Prostate gland (tissue), 2 donors: ENCODE results near the gene ATP5PB. TPM values are rescaled to one million over a fixed set of nuclear protein-coding genes. Genes with fewer than 3 reads are reported as not detected.

Source experiments
- DNase-seq: peaks from one replicate; pipeline ENCODE4 v3.0.0-alpha.2; 2019; ENCODE audit warnings: low spot score
- H3K27ac ChIP-seq, 2 donors: fragments of 200-600 bp; sonication (generic); 2 replicates each; pipeline ENCODE4 v1.5.1; 2017 to 2019
- H3K27me3 ChIP-seq: fragments of 200-600 bp; sonication (generic); replicated peaks from 2 replicates; pipeline ENCODE4 v1.5.1; 2019; ENCODE audit not compliant: insufficient read depth
- H3K36me3 ChIP-seq, 2 donors: fragments of 200-600 bp; sonication (generic); 1 replicate in 1 of 2; 2 replicates in 1 of 2; pipeline versions ENCODE4 v1.5.1 to v1.8.1; 2017 to 2019
- H3K4me1 ChIP-seq: fragments of 200-600 bp; sonication (generic); replicated peaks from 2 replicates; pipeline ENCODE4 v1.5.1; 2019
- H3K4me3 ChIP-seq, 2 donors: fragments of 200-600 bp; sonication (generic); 2 replicates each; pipeline ENCODE4 v1.5.1; 2017 to 2019
- H3K9me3 ChIP-seq: fragments of 200-600 bp; sonication (generic); 2 replicates; pipeline ENCODE4 v1.5.1; 2017
- POLR2A ChIP-seq: fragments of 450-650 bp; IDR thresholded peaks from one replicate; pipeline ENCODE4 v1.6.1; 2016; ENCODE audit warnings: antibody characterized with exemption, mild to moderate bottlenecking
- POLR2AphosphoS5 ChIP-seq: sonication (generic); formaldehyde crosslinking; IDR thresholded peaks from one replicate; pipeline ENCODE4 v1.6.1; 2017; ENCODE audit warnings: antibody characterized with exemption
- WGBS: methylation state at CpG from one replicate; pipeline ENCODE4 v1.1.5; 2018; 5-methylcytosine and 5-hydroxymethylcytosine counted together
- intact Hi-C: fragments of 100-400 bp; cut with DNase I; formaldehyde crosslinking; loops from one replicate; pipeline ENCODE4 v1.14.2; 2022
- total RNA-seq, 2 donors: library from RNA; depleted of rRNA; stranded (reverse); fragments of >200 nt; gene quantifications; one replicate each; pipeline ENCODE4 v1.1.0, GENCODE V29; 2016
- TF ChIP-seq, protein P1 (sequence below), 4 experiments: fragments of 200-600 bp in 2 of 4; fragments of 450-650 bp in 2 of 4; sonication (generic) in 2 of 4; IDR thresholded peaks; 1 replicate in 3 of 4; 2 replicates in 1 of 4; pipeline ENCODE4 v1.5.1; 2016 to 2019; ENCODE audit warnings: antibody characterized with exemption in 4 of 4, mild to moderate bottlenecking in 2 of 4, moderate library complexity in 2 of 4

Gene ATP5PB
- total RNA-seq, 2 donors from 2014 or later: 144 to 192 TPM

DNA sequence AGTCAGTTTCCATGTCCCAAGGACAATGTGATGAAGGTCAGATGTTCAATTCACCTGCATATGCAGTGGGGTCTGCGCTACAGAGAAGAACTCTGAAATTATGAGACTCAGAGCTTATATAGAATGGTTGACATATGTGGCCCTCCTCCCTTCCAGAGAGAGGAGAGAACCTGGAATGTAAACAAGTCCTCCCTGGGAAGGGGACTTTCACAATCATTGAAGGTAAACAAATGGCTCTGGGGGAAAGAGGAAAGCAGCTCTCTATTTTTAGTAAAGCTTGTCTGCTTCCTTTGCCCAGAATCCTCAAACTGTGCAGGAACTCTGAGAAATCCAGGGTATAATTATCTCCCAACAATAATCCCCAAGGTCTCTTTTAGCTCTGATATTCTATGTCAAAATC, 31.5 kb upstream of the ATP5PB start:
- intact Hi-C loops: no loop called here

DNA sequence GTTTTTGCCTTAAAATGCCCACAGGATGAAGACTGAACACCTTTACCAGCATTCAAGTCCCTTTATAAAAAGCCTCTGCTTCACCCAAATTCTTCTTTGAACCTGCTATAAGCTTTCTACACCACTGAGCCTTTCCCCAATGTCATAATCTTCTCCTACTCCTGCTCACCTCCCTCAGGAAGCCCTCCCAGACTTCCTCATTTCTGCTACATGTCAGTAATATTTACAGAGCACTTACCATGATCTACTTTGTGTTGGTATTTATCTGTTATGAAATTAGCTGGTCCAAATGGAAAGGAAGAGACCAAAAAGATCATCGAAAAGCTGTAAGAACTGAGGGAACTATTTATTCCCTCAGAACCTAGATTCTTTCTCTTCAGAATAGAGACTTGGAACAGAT, 30.2 kb upstream of the ATP5PB start:
- no peak for DNase-seq
- intact Hi-C loops: no loop called here
- 97% methylated on average over 1 of the region's 1 CpG for WGBS
- TF ChIP-seq, protein P1, sequence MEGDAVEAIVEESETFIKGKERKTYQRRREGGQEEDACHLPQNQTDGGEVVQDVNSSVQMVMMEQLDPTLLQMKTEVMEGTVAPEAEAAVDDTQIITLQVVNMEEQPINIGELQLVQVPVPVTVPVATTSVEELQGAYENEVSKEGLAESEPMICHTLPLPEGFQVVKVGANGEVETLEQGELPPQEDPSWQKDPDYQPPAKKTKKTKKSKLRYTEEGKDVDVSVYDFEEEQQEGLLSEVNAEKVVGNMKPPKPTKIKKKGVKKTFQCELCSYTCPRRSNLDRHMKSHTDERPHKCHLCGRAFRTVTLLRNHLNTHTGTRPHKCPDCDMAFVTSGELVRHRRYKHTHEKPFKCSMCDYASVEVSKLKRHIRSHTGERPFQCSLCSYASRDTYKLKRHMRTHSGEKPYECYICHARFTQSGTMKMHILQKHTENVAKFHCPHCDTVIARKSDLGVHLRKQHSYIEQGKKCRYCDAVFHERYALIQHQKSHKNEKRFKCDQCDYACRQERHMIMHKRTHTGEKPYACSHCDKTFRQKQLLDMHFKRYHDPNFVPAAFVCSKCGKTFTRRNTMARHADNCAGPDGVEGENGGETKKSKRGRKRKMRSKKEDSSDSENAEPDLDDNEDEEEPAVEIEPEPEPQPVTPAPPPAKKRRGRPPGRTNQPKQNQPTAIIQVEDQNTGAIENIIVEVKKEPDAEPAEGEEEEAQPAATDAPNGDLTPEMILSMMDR (IDR thresholded peaks at IDR 0.05): no peak
- TF ChIP-seq POLR2A: no peak
- no peak for TF ChIP-seq POLR2AphosphoS5
- no peak overlapping the region for H3K27ac ChIP-seq
- no peaks in the 10 kb centered on the region for H3K36me3 ChIP-seq
- H3K9me3 ChIP-seq: no peaks in the 10 kb centered on the region
- no peaks in the 10 kb centered on the region for H3K27me3 ChIP-seq
- no peak overlapping the region for H3K4me3 ChIP-seq
- no peaks in the 10 kb centered on the region for H3K4me1 ChIP-seq

More for the DNA sequence above, 31.5 kb upstream of the ATP5PB start:
- H3K4me3 ChIP-seq: no peak overlapping the region
- TF ChIP-seq, protein P1 (IDR thresholded peaks at IDR 0.05): no peak
- TF ChIP-seq POLR2A (no peak), POLR2AphosphoS5 (no peak)
- no peak overlapping the region for H3K27ac ChIP-seq
- H3K36me3 ChIP-seq: no peaks in the 10 kb centered on the region
- DNase-seq: no peak
- no peaks in the 10 kb centered on the region for H3K27me3 ChIP-seq
- H3K4me1 ChIP-seq: no peaks in the 10 kb centered on the region
- WGBS: 88% methylated on average over 1 of the region's 1 CpG
- no peaks in the 10 kb centered on the region for H3K9me3 ChIP-seq

GRCh38 chr1:111420377-111420776, 28.9 kb upstream of the ATP5PB start:
- Histone ChIP-seq H3K4me1 (no peaks in the 10 kb centered on the region), H3K9me3 (no peaks in the 10 kb centered on the region), H3K27me3 (no peaks in the 10 kb centered on the region), H3K4me3 (no peak overlapping the region), H3K27ac (no peak overlapping the region), H3K36me3 (no peaks in the 10 kb centered on the region)
- intact Hi-C loops: no loop called here
- DNase-seq: peak; percentile 19
- TF ChIP-seq POLR2A (no peak), POLR2AphosphoS5 (peak; percentile 25)
- 69% methylated on average over 5 of the region's 5 CpGs for WGBS

DNA sequence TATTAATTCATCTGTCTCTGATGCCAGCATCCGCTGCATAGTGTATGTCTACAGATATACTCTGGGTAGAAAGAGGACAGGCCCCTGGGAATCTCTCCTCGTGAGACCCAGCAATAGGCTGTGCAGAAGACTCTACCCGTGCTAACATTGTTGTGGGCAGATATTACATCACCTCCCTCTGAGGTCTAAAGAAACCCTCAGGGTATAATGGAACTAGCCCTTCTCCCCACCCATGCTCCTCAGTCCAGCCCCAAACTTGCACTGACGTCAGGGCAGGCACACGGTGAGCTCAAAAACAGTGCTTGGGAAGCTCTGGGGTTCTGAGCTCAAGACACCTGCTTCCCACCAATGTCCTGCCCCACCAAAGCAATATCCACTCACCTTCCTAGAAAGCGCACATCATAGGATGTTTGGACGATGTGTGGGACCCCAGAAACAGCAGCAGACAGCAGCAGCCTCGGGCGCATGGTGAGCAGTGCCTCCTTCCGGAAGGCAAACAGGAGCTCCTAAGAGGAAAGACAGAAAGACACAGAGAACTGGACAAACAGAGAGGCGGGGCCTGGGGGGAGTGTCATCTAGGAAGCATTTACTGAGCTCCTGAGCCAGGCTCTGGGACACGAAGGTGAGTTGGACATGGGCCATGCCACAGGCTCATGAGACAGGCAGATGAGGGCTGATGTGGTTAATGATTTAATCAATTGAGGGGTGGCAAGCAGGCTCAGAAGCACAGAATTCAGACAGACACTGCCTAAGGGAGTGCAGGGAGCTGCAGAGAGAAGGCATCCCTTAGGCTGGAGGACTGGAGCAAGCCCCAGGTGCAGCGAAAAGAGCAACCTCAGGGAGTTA, 26.5 kb upstream of the ATP5PB start:
- Histone ChIP-seq H3K4me1 (no peaks in the 10 kb centered on the region), H3K4me3 (no peak overlapping the region), H3K27me3 (no peaks in the 10 kb centered on the region), H3K9me3 (no peaks in the 10 kb centered on the region), H3K36me3 (no peaks in the 10 kb centered on the region), H3K27ac (no peak overlapping the region)
- intact Hi-C loops: no loop called here
- WGBS: 51% methylated on average over 13 of the region's 13 CpGs
- DNase-seq: peak; percentile 26
- TF ChIP-seq POLR2A (no peak), POLR2AphosphoS5 (no peak)
- TF ChIP-seq, protein P1 (IDR thresholded peaks at IDR 0.05): no peak

- no peak for TF ChIP-seq POLR2AphosphoS5
- TF ChIP-seq, protein P1 (IDR thresholded peaks at IDR 0.05): no peak
- TF ChIP-seq POLR2A: no peak
- no peak for DNase-seq
- 96% methylated on average over 3 of the region's 3 CpGs for WGBS
- Histone ChIP-seq H3K4me1 (no peaks in the 10 kb centered on the region), H3K27ac (no peak overlapping the region), H3K36me3 (no peaks in the 10 kb centered on the region), H3K9me3 (no peaks in the 10 kb centered on the region), H3K27me3 (no peaks in the 10 kb centered on the region), H3K4me3 (no peak overlapping the region)
- intact Hi-C loops: no loop called here
These were observed 25.0 kb upstream of the ATP5PB start for GRCh38 chr1:111424281-111424680.
